ENCODE results near the gene RBFOX1.

DNA sequence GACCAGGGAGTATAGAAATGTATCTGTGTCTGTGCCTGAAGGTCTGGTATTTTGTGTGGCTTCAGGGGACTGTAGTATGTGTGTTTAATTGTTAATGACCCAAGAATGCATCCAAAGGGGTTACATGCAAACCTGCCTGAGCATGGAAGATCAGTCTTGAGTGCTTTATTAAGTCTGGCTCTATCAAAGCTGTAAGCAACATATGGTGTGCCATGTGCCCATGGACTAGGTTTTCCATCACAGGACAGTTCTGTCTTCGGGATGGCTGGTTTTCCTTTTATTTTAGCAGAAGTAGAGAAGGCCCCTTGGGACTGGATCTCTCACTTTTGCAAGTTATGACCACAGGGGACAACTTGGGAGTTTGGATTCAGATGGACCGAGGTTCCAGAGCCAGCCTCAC, 18.2 kb downstream of the RBFOX1 start:
- TF ChIP-seq, protein P1, sequence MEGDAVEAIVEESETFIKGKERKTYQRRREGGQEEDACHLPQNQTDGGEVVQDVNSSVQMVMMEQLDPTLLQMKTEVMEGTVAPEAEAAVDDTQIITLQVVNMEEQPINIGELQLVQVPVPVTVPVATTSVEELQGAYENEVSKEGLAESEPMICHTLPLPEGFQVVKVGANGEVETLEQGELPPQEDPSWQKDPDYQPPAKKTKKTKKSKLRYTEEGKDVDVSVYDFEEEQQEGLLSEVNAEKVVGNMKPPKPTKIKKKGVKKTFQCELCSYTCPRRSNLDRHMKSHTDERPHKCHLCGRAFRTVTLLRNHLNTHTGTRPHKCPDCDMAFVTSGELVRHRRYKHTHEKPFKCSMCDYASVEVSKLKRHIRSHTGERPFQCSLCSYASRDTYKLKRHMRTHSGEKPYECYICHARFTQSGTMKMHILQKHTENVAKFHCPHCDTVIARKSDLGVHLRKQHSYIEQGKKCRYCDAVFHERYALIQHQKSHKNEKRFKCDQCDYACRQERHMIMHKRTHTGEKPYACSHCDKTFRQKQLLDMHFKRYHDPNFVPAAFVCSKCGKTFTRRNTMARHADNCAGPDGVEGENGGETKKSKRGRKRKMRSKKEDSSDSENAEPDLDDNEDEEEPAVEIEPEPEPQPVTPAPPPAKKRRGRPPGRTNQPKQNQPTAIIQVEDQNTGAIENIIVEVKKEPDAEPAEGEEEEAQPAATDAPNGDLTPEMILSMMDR (IDR thresholded peaks at IDR 0.05; ENCODE audit: low read length), result no peak
- TF ChIP-seq EZH2 (IDR thresholded peaks at IDR 0.05; ENCODE audit: borderline replicate concordance, low read length), result no peak

Data from OCI-LY1 (cell line).